RPMI7951 (cell line): ENCODE measurements around the gene ZNF331. TPM values are rescaled to one million over a fixed set of nuclear protein-coding genes. Genes with fewer than 3 reads are reported as not detected.
"Not testable (repeated sequence)": the region's sequence is repeated elsewhere in the genome, so short reads cannot be mapped to it uniquely, and the experiment has no call there.

Source experiments
- DNase-seq: peaks from one replicate; pipeline ENCODE4 v3.0.0-alpha.2; 2012; ENCODE audit warnings: low read depth
- total RNA-seq: library from RNA; depleted of rRNA; stranded (reverse); fragments of >200 nt; shearing (Covaris generic); gene quantifications from 2 replicates; pipeline ENCODE4 v1.2.3, GENCODE V29; 2014; rRNA removed

The ZNF331 gene
- total RNA-seq = 7.8 and 9.4 TPM in 2 replicates

DNA sequence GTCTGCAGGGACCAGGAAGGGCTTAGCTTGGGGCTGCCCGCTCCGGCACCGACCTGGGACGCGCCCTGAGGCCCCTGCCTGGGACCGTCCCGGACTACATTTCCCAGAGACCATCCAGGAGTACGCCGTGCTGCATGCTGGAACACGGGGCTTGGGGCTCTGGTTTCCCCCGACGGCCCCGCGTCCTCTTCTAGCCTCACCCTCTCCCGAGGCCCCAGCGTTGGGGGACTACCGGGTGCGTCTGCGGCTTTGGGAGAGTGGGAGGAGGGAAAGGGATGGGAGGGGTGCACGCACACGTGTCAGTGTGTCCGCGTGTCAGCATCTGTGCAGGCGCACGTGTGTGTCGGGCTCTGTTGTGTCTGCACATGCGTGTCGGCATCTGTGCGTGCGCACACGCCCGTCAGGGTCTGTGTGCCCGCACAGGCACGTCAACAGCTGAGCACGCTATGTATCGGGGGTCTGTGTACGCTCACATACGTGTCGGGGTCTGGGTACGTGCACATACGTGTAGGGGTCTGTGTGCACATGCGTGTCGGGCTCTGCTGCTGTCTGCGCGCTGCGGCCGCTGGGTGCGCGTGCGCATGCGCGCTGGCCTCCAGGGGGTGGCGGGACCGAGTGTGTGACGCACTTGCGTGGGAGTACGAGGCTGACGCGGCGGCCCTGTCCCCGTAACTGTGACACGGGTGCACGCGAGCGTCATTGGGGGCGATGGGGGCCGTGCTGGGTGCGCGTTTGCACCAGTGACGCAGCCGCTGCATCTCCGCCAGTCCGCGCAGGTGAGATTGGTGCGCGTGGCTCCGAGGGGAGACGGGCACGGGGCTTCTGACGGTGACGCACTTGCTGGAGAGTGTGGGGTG is at the start of gene ZNF331:
TSS of gene ZNF331 (plus strand) at position 625 of the 857 bp plus-strand sequence. CDS start 31,232 bp downstream, outside the sequence.
- peak; percentile 74 for DNase-seq

DNA sequence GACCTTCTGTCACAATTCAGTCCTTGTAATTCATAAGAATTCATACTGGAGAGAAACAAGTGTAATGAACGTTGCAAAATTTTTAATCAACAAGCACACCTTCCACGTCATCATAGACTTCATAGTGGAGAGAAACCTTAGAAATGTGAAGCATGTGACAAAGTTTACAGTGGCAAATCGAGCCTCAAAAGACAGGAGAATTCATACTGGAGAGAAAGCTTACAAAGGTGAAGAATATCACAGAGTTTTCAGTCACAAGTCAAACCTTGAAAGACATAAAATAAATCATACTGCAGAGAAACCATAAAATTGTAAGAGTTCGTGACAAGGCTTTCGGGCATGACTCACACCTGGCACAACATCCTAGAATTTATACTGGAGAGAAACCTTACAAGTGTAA is 45.8 kb upstream of the ZNF331 start:
- DNase-seq = no peak

DNA sequence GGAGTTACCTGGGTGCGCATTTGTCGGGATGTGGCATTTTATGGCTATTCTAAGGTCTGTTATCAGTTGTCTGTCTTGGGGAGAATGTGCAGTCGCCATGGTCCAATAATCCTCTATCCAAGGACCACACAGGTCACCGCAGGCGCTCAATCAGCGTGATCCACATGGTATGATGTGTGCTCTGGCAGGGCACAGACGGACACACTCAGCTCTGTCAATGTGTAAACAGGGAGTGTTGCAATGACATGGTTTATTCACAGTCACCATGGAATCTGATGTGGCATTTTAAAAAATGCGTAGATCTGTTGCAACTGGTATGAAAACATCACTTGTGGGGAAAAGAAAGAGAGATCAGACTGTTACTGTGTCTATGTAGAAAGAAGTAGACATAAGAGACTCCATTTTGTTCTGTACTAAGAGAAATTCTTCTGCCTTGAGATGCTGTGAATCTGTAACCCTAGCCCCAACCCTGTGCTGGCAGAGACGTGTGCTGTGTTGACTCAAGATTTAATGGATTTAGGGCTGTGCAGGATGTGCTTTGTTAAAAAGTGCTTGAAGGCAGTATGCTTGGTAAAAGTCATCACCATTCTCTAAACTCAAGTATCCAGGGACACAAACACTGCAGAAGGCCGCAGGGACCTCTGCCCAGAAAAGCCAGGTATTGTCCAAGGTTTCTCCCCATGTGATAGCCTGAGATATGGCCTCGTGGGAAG is 40.5 kb upstream of the ZNF331 start:
- not testable (repeated sequence) for DNase-seq

DNA sequence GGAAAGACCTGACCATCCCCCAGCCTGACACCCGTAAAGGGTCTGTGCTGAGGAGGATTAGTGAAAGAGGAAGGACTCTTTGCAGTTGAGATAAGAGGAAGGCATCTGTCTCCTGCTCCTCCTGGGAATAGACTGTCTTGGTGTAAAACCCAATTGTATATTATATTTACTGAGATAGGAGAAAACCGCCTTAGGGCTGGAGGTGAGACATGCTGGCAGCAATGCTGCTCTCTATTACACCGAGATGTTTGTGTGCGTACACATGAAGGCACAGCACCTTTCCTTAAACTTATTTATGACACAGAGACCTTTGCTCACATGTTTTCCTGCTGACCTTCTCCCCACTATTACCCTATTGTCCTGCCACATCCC is 39.9 kb upstream of the ZNF331 start:
- not testable (repeated sequence) for DNase-seq

DNA sequence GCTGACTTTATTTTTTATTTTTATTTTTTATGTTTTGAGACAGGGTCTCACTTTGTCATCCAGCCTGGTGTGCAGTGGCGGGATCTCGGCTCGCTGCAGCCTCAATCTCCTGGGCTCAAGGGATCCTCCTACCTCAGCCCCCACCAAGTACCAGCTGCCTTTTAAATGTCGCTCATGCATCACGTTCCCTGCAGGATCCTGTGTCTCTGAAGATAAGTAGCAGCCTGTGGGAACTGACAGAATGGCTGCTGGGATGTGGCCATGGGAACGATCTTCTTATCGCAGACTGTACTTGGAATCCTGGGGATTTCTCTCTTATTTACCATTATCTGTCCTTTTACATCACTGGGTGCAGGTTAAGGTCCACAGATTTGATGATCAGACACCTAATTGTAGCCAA is 34.8 kb upstream of the ZNF331 start:
- DNase-seq = not testable (repeated sequence)

DNA sequence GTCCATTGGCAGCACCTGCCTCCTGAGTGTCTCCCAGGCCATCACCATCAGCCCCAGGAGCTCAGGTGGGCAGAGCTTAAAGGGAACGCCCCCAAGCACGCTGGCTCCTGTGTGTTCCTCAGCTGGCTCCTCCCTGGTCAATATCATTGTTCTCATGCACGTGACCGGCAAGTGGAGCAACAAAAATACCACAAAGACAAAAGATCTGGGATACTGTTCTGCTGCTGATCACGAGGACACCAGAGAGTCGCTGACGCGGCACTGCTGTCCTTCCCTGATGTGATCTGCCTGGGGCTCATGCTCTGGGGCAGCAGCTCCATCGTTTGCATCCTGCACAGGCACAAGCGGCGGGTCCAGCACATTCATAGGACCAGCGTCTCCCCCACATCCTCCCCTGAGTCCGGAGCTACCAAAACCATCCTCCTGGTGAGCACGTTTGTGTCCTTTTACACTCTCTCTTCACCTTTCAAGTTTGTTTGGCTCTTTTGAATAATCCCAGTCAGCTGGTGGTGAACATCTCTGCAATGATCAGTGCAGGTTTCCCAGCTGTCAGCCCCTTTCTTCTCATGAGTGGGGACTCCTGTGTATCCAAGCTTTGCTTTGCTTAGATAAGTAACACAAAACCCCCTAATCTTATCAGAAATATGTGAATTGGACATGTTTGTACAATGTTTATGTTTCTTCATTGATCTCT is 34.1 kb upstream of the ZNF331 start:
- not testable (repeated sequence) for DNase-seq

DNA sequence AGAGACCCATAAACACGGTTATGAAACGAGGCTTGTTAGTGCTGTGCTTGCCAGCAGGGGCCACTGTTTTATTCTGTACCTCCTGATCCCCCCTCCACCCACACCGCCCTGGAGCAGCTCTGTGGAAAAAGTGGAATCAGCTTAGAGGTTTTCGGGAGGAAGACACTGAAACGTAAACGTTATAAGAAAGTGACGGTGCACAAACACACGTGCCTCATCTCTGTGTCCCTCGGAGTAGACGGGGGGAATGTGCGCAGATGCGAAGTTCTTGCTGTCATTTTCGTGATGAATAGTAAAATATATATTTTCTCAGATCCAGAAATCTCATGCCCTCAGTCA is 33.6 kb upstream of the ZNF331 start:
- peak; percentile 38 for DNase-seq

DNA sequence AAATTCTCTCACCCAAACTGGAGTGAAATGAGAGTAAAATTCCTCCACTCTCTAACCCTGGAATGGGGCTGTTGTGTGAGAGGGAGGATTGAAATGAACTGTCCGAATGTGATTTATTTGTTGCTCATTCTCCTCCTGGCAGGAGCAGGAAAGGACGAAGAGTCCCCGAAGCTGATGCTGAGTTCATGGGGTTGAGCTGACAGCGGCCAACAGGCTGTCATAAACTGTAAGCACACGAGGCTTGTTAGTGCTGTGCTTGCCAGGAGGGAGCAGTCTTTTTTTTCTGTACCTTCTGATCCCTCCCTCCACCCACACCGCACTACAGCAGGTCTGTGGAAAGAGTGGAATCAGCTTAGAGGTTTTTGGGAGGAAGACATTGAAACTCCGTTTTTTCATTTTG is 33.1 kb upstream of the ZNF331 start:
- DNase-seq = peak; percentile 25

DNA sequence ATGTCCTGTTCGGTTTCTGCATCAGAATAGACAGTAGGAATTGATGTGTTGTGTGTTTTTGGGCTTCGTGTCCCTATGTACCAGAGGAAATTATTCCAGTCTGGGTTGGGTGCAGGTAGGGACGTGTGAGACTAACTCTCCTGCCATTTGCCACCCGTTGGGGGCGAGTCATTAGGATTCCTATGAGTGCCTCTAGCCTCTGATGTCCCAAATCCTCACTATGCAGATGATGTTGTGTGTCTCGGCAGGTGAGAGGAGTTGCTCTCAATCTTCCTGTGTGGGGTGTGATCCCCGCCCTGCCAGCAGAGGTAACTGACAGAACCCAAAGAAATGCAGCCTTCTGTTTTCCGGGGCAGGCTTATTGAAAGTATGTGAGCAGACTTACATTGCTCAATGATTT is 31.2 kb upstream of the ZNF331 start:
- DNase-seq = no peak

DNA sequence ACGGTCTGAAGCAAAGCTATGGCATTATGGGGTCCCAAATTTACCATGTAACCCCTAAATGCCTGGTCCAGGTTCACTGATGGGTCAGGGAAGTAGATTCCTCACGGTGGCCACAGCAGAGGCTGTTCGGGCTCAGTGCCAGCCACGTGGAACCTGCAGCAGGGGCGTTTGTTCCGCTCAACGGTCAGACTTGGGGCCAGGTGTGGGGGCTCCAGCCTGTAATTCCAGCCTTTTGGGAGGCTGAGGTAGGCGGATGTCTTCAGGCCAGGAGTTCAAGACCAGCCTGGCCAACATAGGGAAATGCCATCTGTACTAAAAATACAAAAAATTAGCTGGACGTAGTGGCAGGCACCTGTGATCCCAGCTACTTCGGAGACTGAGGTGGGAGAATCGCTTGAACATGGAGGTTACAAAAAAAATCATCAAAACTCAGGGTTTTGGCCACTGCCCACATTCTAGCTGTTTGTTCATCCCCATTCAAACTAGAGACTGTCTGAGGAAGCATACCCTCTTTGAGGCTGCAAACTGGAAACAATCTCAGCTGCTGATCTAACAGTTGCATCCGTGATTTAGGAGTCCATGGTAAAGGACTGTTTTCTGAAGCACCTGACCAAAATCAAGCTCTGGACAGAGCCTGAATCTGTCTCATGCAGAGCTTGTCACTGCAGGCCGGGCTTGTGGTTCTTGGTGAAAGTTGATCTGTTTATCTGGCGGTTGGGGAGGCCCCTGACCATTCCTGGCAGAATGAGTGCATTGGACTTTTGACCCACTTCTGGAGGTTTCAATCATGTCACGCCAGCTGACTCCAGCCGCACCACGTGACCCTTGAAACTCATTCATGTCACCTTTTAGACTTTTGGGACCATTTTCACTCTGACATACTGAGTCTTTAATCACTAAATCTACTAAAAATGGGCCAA is 30.2 kb upstream of the ZNF331 start:
- DNase-seq = peak; percentile 27

DNA sequence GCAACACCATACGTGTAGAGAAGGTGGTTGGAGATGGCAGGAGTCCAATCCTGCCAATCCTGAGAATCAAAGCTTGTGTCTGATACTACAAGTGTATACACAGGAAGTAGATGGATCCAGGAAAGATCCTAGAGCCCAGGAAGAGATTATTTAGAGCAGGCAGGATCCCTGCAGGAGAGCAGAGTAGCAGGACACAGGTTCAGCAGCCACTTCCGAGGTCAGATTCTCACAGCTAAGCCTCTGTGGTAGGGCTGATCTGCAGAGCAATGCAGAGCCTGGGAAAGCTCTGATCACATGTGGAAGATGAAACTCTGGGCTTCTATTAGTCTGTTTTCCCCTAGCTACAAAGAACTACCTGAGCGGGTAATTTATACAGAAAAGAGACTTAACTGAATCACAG is 28.5 kb upstream of the ZNF331 start:
- DNase-seq = no peak

DNA sequence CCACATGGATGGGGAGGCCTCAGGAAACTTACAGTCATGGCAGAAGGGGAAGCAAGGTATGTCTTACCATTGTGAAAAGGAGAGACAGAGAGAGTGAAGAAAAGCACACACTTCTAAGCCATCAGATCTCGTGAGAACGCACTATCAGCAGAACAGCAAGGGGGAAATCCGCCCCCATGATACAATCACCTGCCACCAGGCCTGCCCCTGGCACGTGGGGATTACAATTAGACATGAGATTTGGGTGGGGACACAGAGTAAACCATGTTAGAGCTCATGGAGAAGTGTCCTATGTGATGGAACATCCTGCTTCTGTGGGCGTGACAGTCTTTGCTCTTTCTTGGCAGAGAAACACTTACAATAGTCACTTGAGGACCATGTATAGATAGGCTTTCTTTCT is 28.1 kb upstream of the ZNF331 start:
- DNase-seq = no peak

DNA sequence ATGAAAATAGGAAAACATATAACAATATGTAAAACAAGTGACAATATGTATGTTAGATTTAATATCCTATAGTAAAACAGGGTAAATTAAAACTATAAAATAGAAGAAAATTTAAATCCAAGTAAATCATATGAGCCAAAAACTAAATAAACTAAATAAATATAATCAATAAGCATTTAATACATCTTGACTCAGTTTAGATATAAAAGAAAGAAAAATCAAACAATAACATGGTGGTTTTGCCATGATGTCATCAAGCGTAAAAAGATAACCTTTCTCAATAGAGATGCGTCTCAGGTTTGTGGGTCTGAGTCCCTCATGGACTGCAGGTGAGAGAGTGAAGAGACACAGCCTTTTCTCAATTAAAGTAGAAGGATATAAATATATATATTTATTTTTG is 26.6 kb upstream of the ZNF331 start:
- no peak for DNase-seq

DNA sequence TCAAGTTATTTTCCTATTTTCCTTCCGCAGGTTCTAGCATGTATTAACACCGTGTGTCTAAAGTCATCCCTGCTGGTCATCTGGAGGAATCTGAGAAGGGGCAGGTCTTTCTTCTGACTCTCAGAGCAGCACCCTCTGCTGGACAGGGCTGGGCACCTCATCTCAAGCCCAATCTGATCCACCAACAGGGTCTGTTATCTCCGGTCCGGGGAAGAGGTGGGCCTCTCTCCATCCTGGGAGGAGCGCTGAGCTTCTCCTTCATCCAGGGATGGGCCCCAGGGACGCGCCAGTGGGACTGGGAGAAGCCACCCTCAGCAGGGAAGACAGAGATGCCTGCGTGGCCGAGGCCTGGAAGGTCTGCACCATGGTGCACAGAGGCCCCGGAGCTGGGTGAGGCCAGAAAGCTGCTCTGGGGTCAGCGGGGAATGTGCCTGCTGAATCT is 26.0 kb upstream of the ZNF331 start:
- DNase-seq = peak; percentile 58

DNA sequence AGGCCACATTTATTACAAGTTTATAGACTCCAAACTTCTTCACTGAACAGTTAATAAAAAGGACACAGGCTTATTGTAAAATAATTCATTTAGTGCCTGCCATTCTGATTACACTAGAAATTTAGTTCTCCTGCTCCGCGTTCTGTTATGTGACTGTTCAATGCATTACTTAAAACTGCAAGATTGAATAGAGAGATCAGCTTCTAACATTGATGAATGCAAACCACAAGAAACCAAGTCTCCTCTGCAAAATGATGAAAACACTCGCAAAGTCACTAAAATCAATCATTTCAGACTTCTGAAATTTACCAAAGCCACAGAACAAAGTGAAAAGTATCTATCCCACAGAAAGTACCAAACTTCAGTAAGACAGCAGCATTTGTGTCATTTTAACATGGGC is 22.9 kb upstream of the ZNF331 start:
- DNase-seq = not testable (repeated sequence)

DNA sequence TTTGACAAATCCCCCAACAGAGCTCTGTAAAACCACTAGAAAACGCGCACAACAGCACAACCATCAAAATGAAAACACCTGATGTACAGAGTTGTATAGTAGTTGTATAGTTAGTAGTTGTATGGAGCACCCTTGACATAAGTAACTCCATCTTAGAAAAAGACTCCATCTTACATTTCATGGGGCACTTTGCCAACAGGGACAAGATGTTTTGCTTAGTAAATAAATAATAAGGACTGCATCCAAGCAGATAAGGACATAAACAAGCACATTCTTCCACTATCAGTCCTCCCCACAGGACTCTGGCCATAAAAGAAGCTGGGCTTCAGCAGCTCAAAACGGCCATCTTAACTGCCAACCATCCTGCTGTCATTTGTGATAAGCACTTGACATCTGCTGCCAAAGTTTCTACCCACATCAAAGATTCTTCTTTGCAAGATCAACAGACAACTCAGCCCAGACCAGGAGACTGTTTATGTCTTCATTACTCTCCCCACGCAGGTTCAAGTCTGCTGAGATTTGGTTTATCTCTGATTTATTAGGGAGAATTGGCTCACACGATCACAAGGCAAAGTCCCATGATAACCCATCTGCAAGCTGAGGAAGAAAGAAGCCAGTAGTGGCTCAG is 20.7 kb upstream of the ZNF331 start:
- DNase-seq = no peak

DNA sequence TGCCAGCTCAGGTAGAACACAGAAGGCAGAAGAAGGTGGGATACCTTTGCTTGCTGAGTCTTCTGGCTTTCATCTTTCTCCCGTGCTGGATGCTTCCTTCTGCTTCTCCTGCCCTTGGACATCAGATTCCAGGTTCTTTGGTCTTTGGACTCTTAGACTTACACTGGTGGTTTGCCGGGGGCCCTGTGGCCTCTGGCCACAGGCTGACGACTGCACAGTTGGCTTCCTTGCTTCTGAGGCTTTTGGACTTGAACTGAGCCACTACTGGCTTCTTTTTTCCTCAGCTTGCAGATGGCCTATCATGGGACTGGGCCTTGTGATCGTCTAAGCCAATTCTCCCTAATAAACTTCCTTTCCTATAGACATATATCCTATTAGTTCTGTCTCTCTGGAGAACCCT is 19.8 kb upstream of the ZNF331 start:
- DNase-seq = no peak

DNA sequence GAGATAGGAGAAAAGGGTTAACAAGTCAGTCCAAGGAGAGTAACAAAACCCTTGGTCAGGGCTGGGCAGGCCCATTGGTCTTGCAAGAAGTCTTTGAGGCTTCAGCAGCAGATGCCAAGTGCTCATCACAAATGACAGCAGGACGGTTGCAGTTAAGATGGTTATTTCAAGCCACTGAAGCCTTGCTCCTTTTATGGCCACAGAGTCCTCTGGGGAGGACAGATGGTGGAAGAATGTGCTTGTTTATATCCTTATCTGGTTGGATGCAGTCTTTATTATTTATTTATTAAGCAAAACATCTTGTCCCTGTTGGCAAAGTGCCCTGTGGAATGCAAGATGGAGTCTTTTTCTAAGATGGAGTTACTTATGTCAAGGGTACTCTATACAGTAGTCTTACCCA is 19.2 kb upstream of the ZNF331 start:
- DNase-seq = no peak

DNA sequence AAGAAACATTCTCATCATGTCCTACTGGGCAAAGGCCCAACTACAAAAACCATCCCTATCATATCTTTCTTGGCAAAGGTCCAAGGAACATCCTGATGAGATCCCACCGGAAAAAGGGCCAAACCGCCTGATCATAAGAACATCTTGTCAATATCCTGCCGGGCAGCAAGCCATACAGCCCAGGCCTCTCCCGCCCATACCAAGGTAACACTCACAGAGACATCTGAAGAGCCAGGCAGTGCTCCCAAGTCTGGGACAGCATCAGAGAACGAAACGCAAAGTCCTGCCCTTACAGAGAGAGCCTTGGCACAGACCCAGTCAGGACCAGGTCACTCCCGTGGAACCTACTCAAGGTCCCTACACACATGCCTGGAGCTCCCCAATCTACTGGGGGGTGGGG is 18.5 kb upstream of the ZNF331 start:
- DNase-seq = peak; percentile 17

DNA sequence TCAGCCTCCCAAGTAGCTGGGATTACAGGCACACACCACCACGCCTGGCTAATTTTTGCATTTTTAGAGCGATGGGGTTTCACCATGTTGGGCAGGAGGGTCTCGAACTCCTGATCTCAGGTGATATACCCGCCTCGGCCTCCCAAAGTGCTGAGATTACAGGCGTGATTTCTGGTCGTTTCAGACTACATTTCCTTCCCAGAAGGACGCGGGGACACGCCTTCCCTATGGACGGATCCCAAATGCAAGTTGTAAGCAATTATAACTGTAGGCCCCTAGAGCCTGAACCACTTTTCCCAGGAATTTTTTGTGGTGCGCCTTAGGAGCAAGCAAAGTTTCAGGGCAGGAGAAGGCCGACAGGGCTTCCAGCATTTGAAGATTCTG is 17.8 kb upstream of the ZNF331 start:
- DNase-seq = no peak
